ENCODE data around the gene MARCKSL1.
"Not testable (repeated sequence)": the region's sequence is repeated elsewhere in the genome, so short reads cannot be mapped to it uniquely, and the experiment has no call there.

The MARCKSL1 gene

DNA sequence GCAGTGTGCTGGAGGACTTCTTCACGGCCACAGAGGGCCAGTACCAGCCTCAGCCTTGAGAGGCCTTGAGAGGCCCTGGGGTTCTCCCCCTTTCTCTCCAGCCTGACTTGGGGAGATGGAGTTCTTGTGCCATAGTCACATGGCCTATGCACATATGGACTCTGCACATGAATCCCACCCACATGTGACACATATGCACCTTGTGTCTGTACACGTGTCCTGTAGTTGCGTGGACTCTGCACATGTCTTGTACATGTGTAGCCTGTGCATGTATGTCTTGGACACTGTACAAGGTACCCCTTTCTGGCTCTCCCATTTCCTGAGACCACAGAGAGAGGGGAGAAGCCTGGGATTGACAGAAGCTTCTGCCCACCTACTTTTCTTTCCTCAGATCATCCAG, 50.4 kb downstream of the MARCKSL1 start:
- DNase-seq (ENCODE audit: low read depth): no peak

DNA sequence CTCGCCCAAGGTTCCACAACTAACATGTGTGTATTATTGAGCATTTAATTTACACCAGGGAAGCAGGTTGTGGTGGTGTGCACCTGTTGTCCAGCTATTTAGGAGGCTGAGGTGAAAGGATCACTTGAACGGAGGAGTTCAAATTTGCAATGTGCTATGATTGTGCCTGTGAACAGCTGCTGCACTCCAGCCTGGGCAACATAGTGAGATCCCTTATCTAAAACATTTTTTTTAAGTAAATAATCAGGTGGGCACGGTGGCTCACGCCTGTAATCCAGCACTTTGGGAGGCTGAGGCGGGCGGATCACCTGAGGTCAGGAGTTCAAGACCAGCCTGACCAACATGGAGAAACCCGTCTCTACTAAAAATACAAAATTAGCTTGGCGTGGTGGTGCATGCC, 51.3 kb downstream of the MARCKSL1 start:
- DNase-seq (ENCODE audit: low read depth): not testable (repeated sequence)
